ENCODE results near the gene MRPS17.

MRPS17 gene

GRCh38 chr7:55966851-55967250, 15.2 kb downstream of the MRPS17 start:
- no peak for TF ChIP-seq CTCF (IDR thresholded peaks at IDR 0.05; ENCODE audit: low read depth, low read length)
- H3K36me3 ChIP-seq: peaks cover 13% of the 10 kb centered on the region

GRCh38 chr7:55969391-55969790, 17.7 kb downstream of the MRPS17 start:
- no peak for TF ChIP-seq CTCF (IDR thresholded peaks at IDR 0.05; ENCODE audit: low read depth, low read length)
- Histone ChIP-seq H3K36me3 (peaks cover 13% of the 10 kb centered on the region), H3K4me3 (ENCODE audit: low read depth, low read length) (no peak overlapping the region), H3K4me1 (no peaks in the 10 kb centered on the region), H3K9me3 (no peaks in the 10 kb centered on the region), H3K27me3 (no peaks in the 10 kb centered on the region)
- DNase-seq: no peak

More at GRCh38 chr7:55966851-55967250, 15.2 kb downstream of the MRPS17 start:
- no peak overlapping the region for H3K4me3 ChIP-seq (ENCODE audit: low read depth, low read length)
- no peak for DNase-seq
- no peaks in the 10 kb centered on the region for H3K27me3 ChIP-seq
- H3K4me1 ChIP-seq: no peaks in the 10 kb centered on the region
- H3K9me3 ChIP-seq: no peaks in the 10 kb centered on the region

- no peaks in the 10 kb centered on the region for H3K9me3 ChIP-seq
- H3K4me1 ChIP-seq: no peaks in the 10 kb centered on the region
- no peak overlapping the region for H3K4me3 ChIP-seq (ENCODE audit: low read depth, low read length)
- no peaks in the 10 kb centered on the region for H3K27me3 ChIP-seq
- H3K36me3 ChIP-seq: peaks cover 13% of the 10 kb centered on the region
- DNase-seq: no peak
- TF ChIP-seq CTCF (IDR thresholded peaks at IDR 0.05; ENCODE audit: low read depth, low read length): no peak
Measured at GRCh38 chr7:55970561-55970960, 18.9 kb downstream of the MRPS17 start.

GRCh38 chr7:55970978-55971377, 19.3 kb downstream of the MRPS17 start:
- no peak for DNase-seq
- no peaks in the 10 kb centered on the region for H3K9me3 ChIP-seq
- H3K4me1 ChIP-seq: no peaks in the 10 kb centered on the region
- TF ChIP-seq CTCF (IDR thresholded peaks at IDR 0.05; ENCODE audit: low read depth, low read length): no peak
- H3K36me3 ChIP-seq: peaks cover 12% of the 10 kb centered on the region
- H3K27me3 ChIP-seq: no peaks in the 10 kb centered on the region
- H3K4me3 ChIP-seq (ENCODE audit: low read depth, low read length): no peak overlapping the region

GRCh38 chr7:55973747-55974250, 22.1 kb downstream of the MRPS17 start:
- Histone ChIP-seq H3K9me3 (no peaks in the 10 kb centered on the region), H3K4me3 (ENCODE audit: low read depth, low read length) (no peak overlapping the region), H3K36me3 (peaks cover 11% of the 10 kb centered on the region), H3K27me3 (no peaks in the 10 kb centered on the region), H3K4me1 (no peaks in the 10 kb centered on the region)
- no peak for TF ChIP-seq CTCF (IDR thresholded peaks at IDR 0.05; ENCODE audit: low read depth, low read length)
- DNase-seq: no peak

- peaks cover 26% of the 10 kb centered on the region for H3K36me3 ChIP-seq
- no peak for TF ChIP-seq CTCF (IDR thresholded peaks at IDR 0.05; ENCODE audit: low read depth, low read length)
- no peaks in the 10 kb centered on the region for H3K27me3 ChIP-seq
- H3K4me3 ChIP-seq (ENCODE audit: low read depth, low read length): no peak overlapping the region
- H3K9me3 ChIP-seq: no peaks in the 10 kb centered on the region
- DNase-seq: no peak
- no peaks in the 10 kb centered on the region for H3K4me1 ChIP-seq
Measured at GRCh38 chr7:55975988-55976633, 24.4 kb downstream of the MRPS17 start.

All from BE2C (cell line).